HG03565 (cell line): ENCODE data around the gene C9orf152.
"Not testable (repeated sequence)": the region's sequence is repeated elsewhere in the genome, so short reads cannot be mapped to it uniquely, and the experiment has no call there.

Experiments
- ATAC-seq: cut with Tn5 transposase; IDR thresholded peaks from one replicate; pipeline ENCODE4 v1.9.1; 2021; ENCODE audit warnings: mild to moderate bottlenecking, moderate library complexity; ENCODE audit not compliant: unreplicated experiment

The C9orf152 gene

GRCh38 chr9:110214586-110215355 is 6.8 kb upstream of the C9orf152 start:
- ATAC-seq = no peak

GRCh38 chr9:110214090-110214489 is 6.1 kb upstream of the C9orf152 start:
- no peak for ATAC-seq

- ATAC-seq = no peak
These were observed 5.6 kb upstream of the C9orf152 start for GRCh38 chr9:110213413-110214044.

- ATAC-seq = no peak
These were observed 803 bp downstream of the C9orf152 start for GRCh38 chr9:110207071-110207641.

GRCh38 chr9:110206389-110206788 is 1.6 kb downstream of the C9orf152 start:
- ATAC-seq = no peak

GRCh38 chr9:110205612-110206011 is 2.3 kb downstream of the C9orf152 start:
- ATAC-seq = not testable (repeated sequence)

- no peak for ATAC-seq
These were observed 5.7 kb downstream of the C9orf152 start for GRCh38 chr9:110202232-110202631.

- no peak for ATAC-seq
These were observed 8.3 kb downstream of the C9orf152 start for GRCh38 chr9:110199643-110200042.

- no peak for ATAC-seq
These were observed 9.6 kb downstream of the C9orf152 start for GRCh38 chr9:110198357-110198756.

GRCh38 chr9:110197330-110198187 is 10.4 kb downstream of the C9orf152 start:
- no peak for ATAC-seq

GRCh38 chr9:110196084-110196499 is 11.9 kb downstream of the C9orf152 start:
- ATAC-seq = not testable (repeated sequence)

- no peak for ATAC-seq
These were observed 15.3 kb downstream of the C9orf152 start for GRCh38 chr9:110192531-110193261.

- no peak for ATAC-seq
These were observed 16.3 kb downstream of the C9orf152 start for GRCh38 chr9:110191615-110192014.

- no peak for ATAC-seq
These were observed 18.2 kb downstream of the C9orf152 start for GRCh38 chr9:110189559-110190320.

GRCh38 chr9:110188991-110189390 is 19.0 kb downstream of the C9orf152 start:
- no peak for ATAC-seq

GRCh38 chr9:110188101-110188500 is 19.9 kb downstream of the C9orf152 start:
- no peak for ATAC-seq

GRCh38 chr9:110187126-110187525 is 20.8 kb downstream of the C9orf152 start:
- no peak for ATAC-seq

- no peak for ATAC-seq
These were observed 21.7 kb downstream of the C9orf152 start for GRCh38 chr9:110186254-110186653.

- no peak for ATAC-seq
These were observed 22.2 kb downstream of the C9orf152 start for GRCh38 chr9:110185806-110186205.
